ENCODE data around the gene UBA1.

DNA sequence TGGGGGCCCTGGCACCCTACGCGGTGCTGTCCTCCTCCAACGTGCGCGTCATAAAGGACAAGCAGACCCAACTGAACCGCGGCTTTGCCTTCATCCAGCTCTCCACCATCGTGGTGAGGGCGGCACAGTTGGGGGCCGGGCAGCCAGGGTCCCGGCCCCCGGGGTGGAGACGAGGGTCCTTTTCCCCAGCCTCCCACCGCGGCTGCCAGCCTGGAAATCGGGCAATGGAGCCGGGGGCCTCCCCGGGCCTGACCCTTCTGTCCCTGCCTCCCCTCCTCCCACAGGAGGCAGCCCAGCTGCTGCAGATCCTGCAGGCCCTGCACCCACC, 13.7 kb upstream of the UBA1 start:
- TF ChIP-seq EZH2 (IDR thresholded peaks at IDR 0.05; ENCODE audit: borderline replicate concordance, low read length) = no peak
- TF ChIP-seq CTCF (conservative IDR thresholded peaks at IDR 0.05 in 1 of 2, IDR thresholded peaks at IDR 0.05 in 1 of 2; ENCODE audit: extremely low read depth in 1 of 2, insufficient read depth in 1 of 2, low read depth in 1 of 2, low read length in 2 of 2) = no peak
